SK-N-SH (cell line): ENCODE results near the gene ITGA5.

ENCODE experiments used
- CHD2 ChIP-seq: fragments of 150-350 bp; IDR thresholded peaks from 2 replicates; pipeline ENCODE4 v1.6.1; 2018; ENCODE audit warnings: low read length; ENCODE audit not compliant: partially characterized antibody
- CTCF ChIP-seq: fragments of 200-600 bp; sonication (generic); IDR thresholded peaks from 2 replicates; pipeline ENCODE4 v1.6.1; 2017; ENCODE audit warnings: antibody characterized with exemption, mild to moderate bottlenecking, moderate library complexity
- ELF1 ChIP-seq: IDR thresholded peaks from 2 replicates; pipeline ENCODE4 v1.4.0; 2012
- EP300 ChIP-seq, 2 experiments: IDR thresholded peaks; 2 replicates each; pipeline versions ENCODE4 v1.4.0 to v1.6.1; 2012; ENCODE audit warnings: borderline replicate concordance in 1 of 2, low read depth in 1 of 2, low read length in 1 of 2
- RAD21 ChIP-seq: IDR thresholded peaks from 2 replicates; pipeline ENCODE4 v1.6.1; 2012; ENCODE audit warnings: mild to moderate bottlenecking, low read length
- REST ChIP-seq: IDR thresholded peaks from 2 replicates; pipeline ENCODE4 v1.6.1; 2012; ENCODE audit warnings: mild to moderate bottlenecking, low read depth, low read length, moderate library complexity
- RXRA ChIP-seq: IDR thresholded peaks from 2 replicates; pipeline ENCODE4 v1.4.0; 2012; ENCODE audit warnings: low read depth, mild to moderate bottlenecking, borderline replicate concordance
- SMC3 ChIP-seq: IDR thresholded peaks from 2 replicates; pipeline ENCODE4 v1.6.1; 2012; ENCODE audit warnings: low read depth, low read length, improper control_type of control experiment
- TAF1 ChIP-seq: IDR thresholded peaks from 2 replicates; pipeline ENCODE4 v1.6.1; 2012; ENCODE audit warnings: low read depth, mild to moderate bottlenecking, low read length, moderate library complexity, borderline replicate concordance
- YY1 ChIP-seq: IDR thresholded peaks from 2 replicates; pipeline ENCODE4 v1.4.0; 2012; ENCODE audit warnings: low read depth, mild to moderate bottlenecking

- TF ChIP-seq CTCF = no peak
- no peak for TF ChIP-seq RAD21
- no peak for TF ChIP-seq REST
- TF ChIP-seq SMC3 = no peak
- no peak for TF ChIP-seq TAF1
- TF ChIP-seq EP300 (IDR thresholded peaks at IDR 0.05; ENCODE audit: borderline replicate concordance in 1 of 2, low read depth in 1 of 2, low read length in 1 of 2) = no peak
- TF ChIP-seq CHD2 = no peak
- TF ChIP-seq ELF1 = no peak
- no peak for TF ChIP-seq YY1
- TF ChIP-seq RXRA = no peak
Observed at GRCh38 chr12:54463034-54463433, 44.0 kb upstream of the ITGA5 start.
